HCT116 (cell line): Measurements from ENCODE around the gene USP17L13. TPM values are rescaled to one million over a fixed set of nuclear protein-coding genes. Genes with fewer than 3 reads are reported as not detected.
"Not testable (repeated sequence)": the region's sequence is repeated elsewhere in the genome, so short reads cannot be mapped to it uniquely, and the experiment has no call there.

Experiments used
- ATAC-seq: fragments of 200-7000 bp; cut with Tn5 transposase; 2 replicates; pipeline ENCODE4 v1.9.1; 2020; ENCODE audit warnings: mild to moderate bottlenecking, moderate library complexity
- Bru-seq: library from RNA; stranded (reverse); fragments of 400-500 nt; gene quantifications from one replicate; lab custom pipeline; 2021; lab: Mats Ljungman, UMichigan
- BruChase-seq, 2 experiments: library from RNA; stranded (reverse); fragments of 400-500 nt; gene quantifications; one replicate each; lab custom pipeline; 2021; lab: Mats Ljungman, UMichigan
- BruUV-seq: library from RNA; stranded (reverse); fragments of 400-500 nt; replicated peaks from 2 replicates; lab custom pipeline; 2021; lab: Mats Ljungman, UMichigan
- CTCF ChIA-PET: fragments of 300-600 bp; sonication (Branson Sonifier 250); formaldehyde crosslinking; loops from one replicate; lab custom pipeline; 2021; ENCODE audit warnings: antibody characterized with exemption; lab: Charles Lee
- POLR2A ChIA-PET: fragments of 300-600, 350-600 bp; sonication (Branson Sonifier 250); formaldehyde crosslinking; loops from one replicate; lab custom pipeline; 2021; ENCODE audit warnings: antibody characterized with exemption; lab: Charles Lee
- RAD21 ChIA-PET, 2 experiments: fragments of 300-600 bp; sonication (Branson Sonifier 250); formaldehyde crosslinking; loops; one replicate each; lab custom pipeline; 2023; ENCODE audit warnings: low total read pairs in 2 of 2; ENCODE audit not compliant: uncharacterized antibody in 2 of 2, unreplicated experiment in 2 of 2, low non-redundant PET in 1 of 2; lab: Charles Lee
- DNase-seq: peaks from one replicate; pipeline ENCODE4 v3.0.0-alpha.2; 2010; ENCODE audit warnings: low read depth, low spot score
- H2AFZ ChIP-seq: fragments of 200-600 bp; shearing (Covaris generic), sonication (generic); 2 replicates; pipeline ENCODE4 v1.6.1; 2017; ENCODE audit warnings: low read depth, mixed run types, mixed read lengths, antibody characterized with exemption, low read length; ENCODE audit not compliant: poor library complexity, severe bottlenecking
- H3K27ac ChIP-seq: 2 replicates; pipeline ENCODE4 v1.5.1; 2012; ENCODE audit warnings: low read depth, low read length
- H3K27me3 ChIP-seq: fragments of 200-600 bp; sonication (generic); 2 replicates; pipeline ENCODE4 v1.6.1; 2016; ENCODE audit warnings: mixed run types, low read length, mixed read lengths; ENCODE audit not compliant: insufficient read depth
- H3K36me3 ChIP-seq, 2 experiments: fragments of 200-500 bp in 1 of 2; fragments of 200-600 bp in 1 of 2; sonication (Bioruptor generic) in 1 of 2; sonication (generic) in 1 of 2; 2 replicates each; pipeline versions ENCODE4 v1.5.1 to v1.6.1; 2014 to 2016; ENCODE audit warnings: low read length in 2 of 2, inconsistent platforms in 1 of 2, mixed read lengths in 1 of 2, mixed run types in 1 of 2; ENCODE audit not compliant: insufficient read depth in 2 of 2, control insufficient read depth in 1 of 2
- H3K4me1 ChIP-seq, 2 experiments: fragments of 200-600 bp in 1 of 2; sonication (generic) in 1 of 2; 2 replicates each; pipeline versions ENCODE4 v1.5.1 to v1.6.1; 2012 to 2017; ENCODE audit warnings: low read length in 2 of 2, inconsistent platforms in 1 of 2, mild to moderate bottlenecking in 1 of 2, mixed read lengths in 1 of 2, mixed run types in 1 of 2, moderate library complexity in 1 of 2; ENCODE audit not compliant: insufficient read depth in 2 of 2, control insufficient read depth in 1 of 2
- H3K4me2 ChIP-seq: fragments of 200-600 bp; sonication (generic); 2 replicates; pipeline ENCODE4 v1.6.1; 2017; ENCODE audit warnings: mixed run types, low read length, mixed read lengths
- H3K4me3 ChIP-seq, 2 experiments: fragments of 200-600 bp in 1 of 2; sonication (generic) in 1 of 2; replicated peaks in 1 of 2; 2 replicates each; pipeline ENCODE4 v1.5.1; 2011 to 2016; ENCODE audit warnings: low read length in 2 of 2, control low read depth in 1 of 2, low read depth in 1 of 2, mild to moderate bottlenecking in 1 of 2, mixed read lengths in 1 of 2, mixed run types in 1 of 2
- H3K79me2 ChIP-seq: fragments of 200-600 bp; sonication (generic); 2 replicates; pipeline ENCODE4 v1.6.1; 2017; ENCODE audit warnings: mild to moderate bottlenecking, mixed run types, low read length, moderate library complexity, mixed read lengths; ENCODE audit not compliant: insufficient read depth
- H3K9ac ChIP-seq: fragments of 200-600 bp; sonication (generic); 2 replicates; pipeline ENCODE4 v1.6.1; 2016; ENCODE audit warnings: low read length, mixed read lengths
- H3K9me2 ChIP-seq: fragments of 200-600 bp; sonication (generic), shearing (Covaris generic); 2 replicates; pipeline ENCODE4 v1.6.1; 2017; ENCODE audit warnings: mixed run types, mild to moderate bottlenecking, moderate library complexity; ENCODE audit not compliant: insufficient read depth
- H3K9me3 ChIP-seq, 2 experiments: fragments of 200-500 bp in 1 of 2; fragments of 200-600 bp in 1 of 2; sonication (Bioruptor generic) in 1 of 2; sonication (generic) in 1 of 2; 2 replicates each; pipeline ENCODE4 v1.6.1; 2014 to 2017; ENCODE audit warnings: low read length in 2 of 2, mixed read lengths in 2 of 2, inconsistent platforms in 1 of 2, low read depth in 1 of 2, mild to moderate bottlenecking in 1 of 2, mixed run types in 1 of 2, moderate library complexity in 1 of 2; ENCODE audit not compliant: control insufficient read depth in 1 of 2, insufficient read depth in 1 of 2
- H4K20me1 ChIP-seq: fragments of 200-600 bp; sonication (generic), shearing (Covaris generic); 2 replicates; pipeline ENCODE4 v1.6.1; 2017; ENCODE audit warnings: mixed run types, mild to moderate bottlenecking, moderate library complexity; ENCODE audit not compliant: insufficient read depth
- intact Hi-C: fragments of 100-400 bp; cut with micrococcal nuclease; formaldehyde crosslinking; loops from 2 replicates; pipeline ENCODE4 v1.10.0; 2022
- long read RNA-seq: library from polyadenylated mRNA; unstranded; transcript quantifications from one replicate; pipeline ENCODE4 v2.0.0, GENCODE V29; 2021; ENCODE audit not compliant: unreplicated experiment
- polyA plus RNA-seq: library from polyadenylated mRNA; unstranded; fragments of >200 nt; gene quantifications from 2 replicates; pipeline ENCODE4 v1.2.1, GENCODE V29; 2012; ENCODE audit warnings: missing spikeins
- total RNA-seq: library from RNA; stranded (reverse); gene quantifications from one replicate; pipeline ENCODE4 v1.2.1, GENCODE V29; 2021; ENCODE audit not compliant: unreplicated experiment

Gene USP17L13, protein sequence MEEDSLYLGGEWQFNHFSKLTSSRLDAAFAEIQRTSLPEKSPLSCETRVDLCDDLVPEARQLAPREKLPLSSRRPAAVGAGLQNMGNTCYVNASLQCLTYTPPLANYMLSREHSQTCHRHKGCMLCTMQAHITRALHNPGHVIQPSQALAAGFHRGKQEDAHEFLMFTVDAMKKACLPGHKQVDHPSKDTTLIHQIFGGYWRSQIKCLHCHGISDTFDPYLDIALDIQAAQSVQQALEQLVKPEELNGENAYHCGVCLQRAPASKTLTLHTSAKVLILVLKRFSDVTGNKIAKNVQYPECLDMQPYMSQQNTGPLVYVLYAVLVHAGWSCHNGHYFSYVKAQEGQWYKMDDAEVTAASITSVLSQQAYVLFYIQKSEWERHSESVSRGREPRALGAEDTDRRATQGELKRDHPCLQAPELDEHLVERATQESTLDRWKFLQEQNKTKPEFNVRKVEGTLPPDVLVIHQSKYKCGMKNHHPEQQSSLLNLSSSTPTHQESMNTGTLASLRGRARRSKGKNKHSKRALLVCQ
- total RNA-seq (not detected), Bru-seq, nascent RNA (not detected), BruChase-seq, experiment 1, labeled RNA remaining after a 6-hour chase (not detected), BruChase-seq, experiment 2, labeled RNA remaining after a 2-hour chase (not detected)
- polyA plus RNA-seq, result not detected in 2 replicates
- long read RNA-seq, result 0 reads

DNA sequence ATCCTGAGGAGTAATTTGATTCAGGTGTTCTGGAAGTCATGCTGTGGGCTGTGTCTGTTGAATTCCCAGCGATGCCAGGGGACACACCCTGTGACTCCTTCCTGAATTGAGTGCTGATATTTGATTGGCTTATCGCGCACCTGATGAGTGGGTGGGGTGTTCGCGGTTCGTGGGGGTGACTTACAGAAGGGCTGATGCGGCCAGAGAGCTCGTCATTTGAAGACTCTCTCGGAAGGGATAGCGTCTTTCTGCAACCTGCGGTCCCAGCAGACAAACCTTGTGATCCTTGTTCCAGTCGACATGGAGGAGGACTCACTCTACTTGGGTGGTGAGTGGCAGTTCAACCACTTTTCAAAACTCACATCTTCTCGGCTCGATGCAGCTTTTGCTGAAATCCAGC lies at the start of gene USP17L13:
Gene USP17L13, plus strand, starts transcription at position 301 of the 400 bp plus-strand sequence. Its CDS starts 0 bp downstream, at position 301.
- ATAC-seq, H3K27ac ChIP-seq, H3K9me2 ChIP-seq, BruUV-seq, CTCF ChIA-PET, H3K4me3 ChIP-seq, H2AFZ ChIP-seq, H3K9me3 ChIP-seq, H3K9ac ChIP-seq, H4K20me1 ChIP-seq, H3K36me3 ChIP-seq, intact Hi-C loops, H3K27me3 ChIP-seq, DNase-seq, POLR2A ChIA-PET, H3K4me1 ChIP-seq, H3K79me2 ChIP-seq, H3K4me2 ChIP-seq, RAD21 ChIA-PET: not testable (repeated sequence)

DNA sequence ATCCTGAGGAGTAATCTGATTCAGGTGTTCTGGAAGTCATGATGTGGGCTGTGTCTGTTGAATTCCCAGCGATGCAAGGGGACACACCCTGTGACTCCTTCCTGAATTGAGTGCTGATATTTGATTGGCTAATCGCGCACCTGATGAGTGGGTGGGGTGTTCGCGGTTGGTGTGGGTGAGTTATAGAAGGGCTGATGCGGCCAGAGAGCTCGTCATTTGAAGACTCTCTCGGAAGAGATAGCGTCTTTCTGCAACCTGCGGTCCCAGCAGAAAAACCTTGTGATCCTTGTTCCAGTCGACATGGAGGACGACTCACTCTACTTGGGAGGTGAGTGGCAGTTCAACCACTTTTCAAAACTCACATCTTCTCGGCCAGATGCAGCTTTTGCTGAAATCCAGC lies 14.3 kb upstream of the USP17L13 start, which contains the start of gene USP17L10:
Gene USP17L10, plus strand, starts transcription at position 301 of the 400 bp plus-strand sequence. Its CDS starts 0 bp downstream, at position 301.
- H4K20me1 ChIP-seq, H3K4me1 ChIP-seq, DNase-seq, H3K9me3 ChIP-seq, ATAC-seq, H3K9ac ChIP-seq, H3K36me3 ChIP-seq, POLR2A ChIA-PET, intact Hi-C loops, H3K79me2 ChIP-seq, H3K4me2 ChIP-seq, RAD21 ChIA-PET, H3K4me3 ChIP-seq, H3K27me3 ChIP-seq, CTCF ChIA-PET, BruUV-seq, H2AFZ ChIP-seq, H3K27ac ChIP-seq, H3K9me2 ChIP-seq: not testable (repeated sequence)

DNA sequence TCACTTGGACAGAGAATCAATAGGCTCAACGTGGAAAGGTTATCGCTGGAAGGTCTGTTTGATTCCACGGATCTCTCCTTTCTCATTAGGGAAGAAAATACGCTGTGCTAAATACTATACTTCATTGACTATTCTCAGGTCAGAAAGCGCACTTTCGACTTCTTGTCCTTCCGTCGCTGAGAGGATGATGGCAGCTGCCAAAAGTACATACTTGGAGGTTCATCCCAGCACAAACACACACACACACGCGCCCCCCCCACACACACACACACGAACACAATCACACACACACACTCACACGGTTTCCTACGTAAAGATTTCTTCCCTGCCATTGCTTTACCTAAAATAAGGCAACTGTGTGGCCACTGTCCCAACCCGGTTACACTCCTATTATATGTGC lies 10.0 kb upstream of the USP17L13 start:
- H3K79me2 ChIP-seq, H3K9ac ChIP-seq, H3K9me3 ChIP-seq, H3K4me2 ChIP-seq, H3K9me2 ChIP-seq, H3K27me3 ChIP-seq, intact Hi-C loops, H4K20me1 ChIP-seq, POLR2A ChIA-PET, DNase-seq, H3K36me3 ChIP-seq, ATAC-seq, H3K4me3 ChIP-seq, RAD21 ChIA-PET, H2AFZ ChIP-seq, CTCF ChIA-PET, BruUV-seq, H3K27ac ChIP-seq, H3K4me1 ChIP-seq: not testable (repeated sequence)

DNA sequence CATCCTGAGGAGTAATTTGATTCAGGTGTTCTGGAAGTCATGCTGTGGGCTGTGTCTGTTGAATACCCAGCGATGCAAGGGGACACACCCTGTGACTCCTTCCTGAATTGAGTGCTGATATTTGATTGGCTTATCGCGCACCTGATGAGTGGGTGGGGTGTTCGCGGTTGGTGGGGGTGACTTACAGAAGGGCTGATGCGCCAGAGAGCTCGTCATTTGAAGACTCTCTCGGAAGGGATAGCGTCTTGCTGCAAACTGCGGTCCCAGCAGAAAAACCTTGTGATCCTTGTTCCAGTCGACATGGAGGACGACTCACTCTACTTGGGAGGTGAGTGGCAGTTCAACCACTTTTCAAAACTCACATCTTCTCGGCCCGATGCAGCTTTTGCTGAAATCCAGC lies 9.6 kb upstream of the USP17L13 start, which contains the start of gene USP17L11:
Gene USP17L11, plus strand, starts transcription at position 301 of the 400 bp plus-strand sequence. Its CDS starts 0 bp downstream, at position 301.
- H4K20me1 ChIP-seq, H3K4me1 ChIP-seq, DNase-seq, H3K27me3 ChIP-seq, H3K4me3 ChIP-seq, H2AFZ ChIP-seq, H3K9me2 ChIP-seq, H3K27ac ChIP-seq, ATAC-seq, RAD21 ChIA-PET, H3K4me2 ChIP-seq, H3K36me3 ChIP-seq, POLR2A ChIA-PET, H3K9ac ChIP-seq, CTCF ChIA-PET, intact Hi-C loops, BruUV-seq, H3K9me3 ChIP-seq, H3K79me2 ChIP-seq: not testable (repeated sequence)
